ENCODE results near the gene BEST2.
A peak's percentile ranks its signal among the peaks of the same experiment; 100 is the strongest.

BEST2 gene

DNA sequence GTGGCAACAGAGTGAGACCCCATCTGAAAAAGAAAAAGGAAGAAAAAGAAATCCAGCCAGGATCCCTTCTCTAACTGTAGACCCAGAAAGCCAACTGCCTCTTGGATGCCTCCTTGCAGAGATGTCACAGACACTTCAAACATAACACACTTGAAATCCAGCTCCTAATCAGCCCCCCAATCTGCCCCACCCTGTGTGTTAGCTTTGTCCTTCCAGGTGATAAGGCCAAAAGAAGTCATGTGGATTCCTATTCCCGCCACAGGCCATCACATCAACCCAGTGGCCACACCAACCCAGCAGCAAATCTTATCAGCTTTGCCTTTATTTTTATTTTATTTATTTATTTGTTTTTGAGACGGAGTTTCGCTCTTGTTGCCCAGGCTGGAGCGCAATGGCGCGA lies 8.1 kb downstream of the BEST2 start:
- no peaks in the 10 kb centered on the region for H3K9me3 ChIP-seq (ENCODE audit: severe bottlenecking)
- H3K4me3 ChIP-seq (ENCODE audit: low read depth, low read length): no peak overlapping the region
- H3K27me3 ChIP-seq (ENCODE audit: insufficient read depth, low read depth, severe bottlenecking): no peaks in the 10 kb centered on the region
- no peak for TF ChIP-seq CTCF (IDR thresholded peaks at IDR 0.05; ENCODE audit: low read depth, low read length)
- peaks cover 20% of the 10 kb centered on the region for H3K36me3 ChIP-seq
- no peak for DNase-seq
- no peak overlapping the region for H3K27ac ChIP-seq

DNA sequence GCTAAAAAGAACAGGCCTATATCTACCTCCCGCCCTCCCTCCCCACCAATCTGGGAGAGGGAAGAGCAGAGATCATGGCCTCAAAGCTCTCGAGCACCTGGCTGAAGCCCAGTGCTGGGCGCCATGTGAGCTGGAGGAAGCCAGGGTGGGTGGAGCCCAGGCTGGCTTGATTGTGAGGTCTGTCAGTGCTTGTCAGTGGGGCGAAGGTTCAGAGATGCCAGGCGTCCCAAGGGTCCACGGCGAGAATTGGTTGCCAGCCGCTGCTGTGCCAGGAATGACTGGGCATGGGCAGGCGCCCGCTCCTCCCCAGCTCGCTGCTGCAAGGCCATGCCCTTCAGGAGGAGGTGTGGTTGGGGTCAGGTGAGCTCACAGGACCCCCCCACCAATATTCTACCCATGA lies 11.5 kb downstream of the BEST2 start:
- Histone ChIP-seq H3K27me3 (ENCODE audit: insufficient read depth, low read depth, severe bottlenecking) (no peaks in the 10 kb centered on the region), H3K36me3 (peaks cover 41% of the 10 kb centered on the region), H3K4me3 (ENCODE audit: low read depth, low read length) (no peak overlapping the region), H3K27ac (no peak overlapping the region), H3K9me3 (ENCODE audit: severe bottlenecking) (no peaks in the 10 kb centered on the region)
- TF ChIP-seq CTCF (IDR thresholded peaks at IDR 0.05; ENCODE audit: low read depth, low read length): no peak
- DNase-seq: no peak

DNA sequence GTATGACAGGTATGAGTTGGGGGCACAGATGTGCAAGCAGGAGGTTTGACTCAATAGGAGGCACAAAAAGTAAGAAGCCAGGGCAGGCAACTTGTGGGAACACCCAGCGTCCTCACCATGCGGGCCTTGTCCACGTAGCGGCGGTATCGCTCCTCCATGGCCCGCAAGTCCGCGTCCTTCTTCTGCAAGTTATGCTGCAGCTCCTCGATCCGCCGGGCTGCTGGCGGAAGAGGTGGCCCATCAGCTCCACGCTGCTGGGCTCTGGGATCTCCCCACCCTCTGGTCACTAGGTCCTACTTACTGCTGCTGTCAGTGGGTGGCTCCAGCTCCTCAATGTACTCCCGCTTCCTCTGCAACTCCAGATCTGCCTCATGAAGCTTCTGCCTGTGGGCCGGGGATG lies 13.1 kb downstream of the BEST2 start:
- H3K36me3 ChIP-seq: peaks cover 46% of the 10 kb centered on the region
- no peak for DNase-seq
- H3K27ac ChIP-seq: no peak overlapping the region
- H3K27me3 ChIP-seq (ENCODE audit: insufficient read depth, low read depth, severe bottlenecking): no peaks in the 10 kb centered on the region
- no peak for TF ChIP-seq CTCF (IDR thresholded peaks at IDR 0.05; ENCODE audit: low read depth, low read length)
- no peak overlapping the region for H3K4me3 ChIP-seq (ENCODE audit: low read depth, low read length)
- H3K9me3 ChIP-seq (ENCODE audit: severe bottlenecking): no peaks in the 10 kb centered on the region

DNA sequence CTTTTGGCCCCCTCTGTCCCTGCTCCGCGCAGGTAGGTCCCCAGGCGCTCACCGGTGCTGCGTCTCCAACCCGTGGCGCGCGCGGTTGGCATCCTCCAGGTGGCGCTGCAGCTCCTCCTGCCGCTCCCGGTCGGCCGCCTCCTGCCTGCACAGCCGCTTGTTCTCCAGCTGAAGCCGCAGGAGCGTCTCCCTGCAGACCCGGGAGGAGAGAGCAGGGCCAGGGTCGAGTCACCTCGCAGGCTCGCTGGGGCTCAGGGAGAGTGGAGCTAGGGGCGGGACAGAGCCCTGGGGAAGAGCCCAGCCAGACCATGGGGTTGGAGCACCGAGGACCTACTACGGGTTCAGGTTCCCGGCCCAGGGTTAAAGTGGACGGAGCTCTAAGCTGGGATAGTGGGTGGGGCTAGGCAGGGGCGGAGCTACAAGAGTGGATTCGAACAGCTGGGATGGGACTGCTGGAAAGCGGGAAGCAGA lies 14.5 kb downstream of the BEST2 start:
- DNase-seq: peak; percentile 92
- H3K27me3 ChIP-seq (ENCODE audit: insufficient read depth, low read depth, severe bottlenecking): no peaks in the 10 kb centered on the region

DNA sequence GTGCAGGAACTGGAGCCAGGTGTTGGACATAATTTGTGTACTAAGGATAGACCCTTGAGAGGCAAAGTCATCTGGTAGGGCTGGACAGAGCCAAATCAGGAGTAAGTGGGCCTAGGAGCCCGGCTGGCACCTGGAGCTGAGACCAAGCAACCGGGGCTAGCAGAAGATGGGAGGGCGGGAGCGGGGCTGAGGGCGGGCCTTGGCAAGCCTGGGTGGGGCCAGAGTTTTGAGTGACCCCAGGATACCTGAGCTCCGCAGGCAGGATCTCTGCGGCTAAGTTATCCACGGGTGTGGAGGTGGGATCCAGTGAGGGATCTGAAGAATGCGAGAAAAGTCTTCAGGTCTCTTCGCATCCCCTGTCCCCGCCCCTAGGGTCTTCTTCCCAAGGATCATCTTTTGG lies 15.6 kb downstream of the BEST2 start:
- no peak for TF ChIP-seq CTCF (IDR thresholded peaks at IDR 0.05; ENCODE audit: low read depth, low read length)
- DNase-seq: no peak
- Histone ChIP-seq H3K27me3 (ENCODE audit: insufficient read depth, low read depth, severe bottlenecking) (no peaks in the 10 kb centered on the region), H3K9me3 (ENCODE audit: severe bottlenecking) (no peaks in the 10 kb centered on the region), H3K36me3 (peaks cover 46% of the 10 kb centered on the region), H3K27ac (no peak overlapping the region), H3K4me3 (ENCODE audit: low read depth, low read length) (no peak overlapping the region)

More for the DNA sequence above, 14.5 kb downstream of the BEST2 start:
- peak overlapping the region; percentile 71 for H3K27ac ChIP-seq
- TF ChIP-seq CTCF (IDR thresholded peaks at IDR 0.05; ENCODE audit: low read depth, low read length): peak; percentile 87
- no peaks in the 10 kb centered on the region for H3K9me3 ChIP-seq (ENCODE audit: severe bottlenecking)
- peak overlapping the region; percentile 60 for H3K4me3 ChIP-seq (ENCODE audit: low read depth, low read length)
- peaks cover 46% of the 10 kb centered on the region for H3K36me3 ChIP-seq

DNA sequence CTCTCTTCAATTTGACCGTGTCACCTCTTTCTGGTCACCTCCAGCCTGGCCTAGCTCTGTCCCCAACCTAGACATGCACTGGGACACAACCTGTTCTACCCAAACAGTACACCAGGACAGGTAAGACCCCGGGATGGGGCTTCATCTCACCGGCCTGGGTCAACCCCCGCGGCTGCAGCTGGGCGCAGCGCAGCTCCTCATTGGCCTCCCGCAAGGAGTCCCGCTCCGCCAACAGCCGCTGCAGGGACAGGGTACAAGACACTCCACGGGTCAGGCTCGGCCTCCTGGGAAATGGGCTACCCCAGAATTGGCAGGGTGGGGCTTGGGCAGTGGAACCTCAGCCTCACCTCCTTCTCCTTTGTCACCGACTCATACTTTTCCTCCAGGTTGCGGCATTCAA lies 16.1 kb downstream of the BEST2 start:
- no peak overlapping the region for H3K27ac ChIP-seq
- no peaks in the 10 kb centered on the region for H3K27me3 ChIP-seq (ENCODE audit: insufficient read depth, low read depth, severe bottlenecking)
- H3K9me3 ChIP-seq (ENCODE audit: severe bottlenecking): no peaks in the 10 kb centered on the region
- peaks cover 43% of the 10 kb centered on the region for H3K36me3 ChIP-seq
- DNase-seq: no peak
- TF ChIP-seq CTCF (IDR thresholded peaks at IDR 0.05; ENCODE audit: low read depth, low read length): no peak
- H3K4me3 ChIP-seq (ENCODE audit: low read depth, low read length): no peak overlapping the region
